ENCODE results near the gene CAMK1D.
A peak's percentile ranks its signal among the peaks of the same experiment; 100 is the strongest.

The CAMK1D gene

DNA sequence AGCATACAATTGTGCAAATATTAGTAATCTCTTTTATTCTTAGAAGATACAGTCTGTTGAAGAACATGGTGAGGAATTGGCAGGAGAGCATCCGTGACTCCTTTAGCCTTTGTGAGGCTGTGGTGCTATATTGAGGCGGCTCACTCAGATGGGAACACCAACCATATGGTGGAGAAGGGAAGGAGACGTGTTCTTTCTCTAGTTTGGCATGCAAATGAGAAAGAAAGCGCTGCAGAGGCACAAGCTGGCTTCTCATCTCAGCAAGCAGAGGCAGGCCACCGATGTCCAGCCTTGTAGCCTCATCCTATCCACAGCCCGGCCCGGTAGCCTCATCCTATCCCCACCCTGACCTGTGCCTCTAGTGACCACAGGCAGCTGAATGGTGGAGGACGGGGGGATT, 288.3 kb downstream of the CAMK1D start:
- DNase-seq, result no peak
- Histone ChIP-seq H3K27me3 (ENCODE audit: insufficient read depth, low read depth, severe bottlenecking) (no peaks in the 10 kb centered on the region), H3K9me3 (ENCODE audit: severe bottlenecking) (no peaks in the 10 kb centered on the region), H3K27ac (no peak overlapping the region), H3K4me3 (ENCODE audit: low read depth, low read length) (no peak overlapping the region), H3K36me3 (no peaks in the 10 kb centered on the region)
- TF ChIP-seq, protein P1, sequence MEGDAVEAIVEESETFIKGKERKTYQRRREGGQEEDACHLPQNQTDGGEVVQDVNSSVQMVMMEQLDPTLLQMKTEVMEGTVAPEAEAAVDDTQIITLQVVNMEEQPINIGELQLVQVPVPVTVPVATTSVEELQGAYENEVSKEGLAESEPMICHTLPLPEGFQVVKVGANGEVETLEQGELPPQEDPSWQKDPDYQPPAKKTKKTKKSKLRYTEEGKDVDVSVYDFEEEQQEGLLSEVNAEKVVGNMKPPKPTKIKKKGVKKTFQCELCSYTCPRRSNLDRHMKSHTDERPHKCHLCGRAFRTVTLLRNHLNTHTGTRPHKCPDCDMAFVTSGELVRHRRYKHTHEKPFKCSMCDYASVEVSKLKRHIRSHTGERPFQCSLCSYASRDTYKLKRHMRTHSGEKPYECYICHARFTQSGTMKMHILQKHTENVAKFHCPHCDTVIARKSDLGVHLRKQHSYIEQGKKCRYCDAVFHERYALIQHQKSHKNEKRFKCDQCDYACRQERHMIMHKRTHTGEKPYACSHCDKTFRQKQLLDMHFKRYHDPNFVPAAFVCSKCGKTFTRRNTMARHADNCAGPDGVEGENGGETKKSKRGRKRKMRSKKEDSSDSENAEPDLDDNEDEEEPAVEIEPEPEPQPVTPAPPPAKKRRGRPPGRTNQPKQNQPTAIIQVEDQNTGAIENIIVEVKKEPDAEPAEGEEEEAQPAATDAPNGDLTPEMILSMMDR (IDR thresholded peaks at IDR 0.05; ENCODE audit: low read depth, low read length), result no peak

DNA sequence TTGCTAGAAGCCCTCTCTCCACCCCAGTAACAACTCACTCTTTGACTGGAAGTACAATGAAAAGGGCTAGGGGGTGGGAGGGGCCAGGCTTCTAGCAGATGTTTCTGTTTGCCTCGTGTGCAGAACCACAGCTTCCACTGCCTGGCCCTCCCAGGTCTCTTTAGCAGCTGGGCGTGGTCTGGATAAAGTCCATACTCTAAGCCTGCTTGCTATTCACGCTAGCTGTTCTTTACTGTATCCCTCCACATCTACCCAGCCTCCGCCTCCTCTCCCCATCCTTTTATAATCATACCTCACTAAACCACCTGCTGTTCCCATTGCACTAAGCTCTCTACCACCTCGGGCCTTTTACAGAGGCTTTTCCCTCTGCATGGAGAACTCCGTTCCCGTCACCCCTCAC, 288.8 kb downstream of the CAMK1D start:
- peak; percentile 14 for DNase-seq
- TF ChIP-seq, protein P1 (IDR thresholded peaks at IDR 0.05; ENCODE audit: low read depth, low read length), result no peak
- Histone ChIP-seq H3K4me3 (ENCODE audit: low read depth, low read length) (no peak overlapping the region), H3K27ac (no peak overlapping the region), H3K36me3 (no peaks in the 10 kb centered on the region), H3K9me3 (ENCODE audit: severe bottlenecking) (no peaks in the 10 kb centered on the region), H3K27me3 (ENCODE audit: insufficient read depth, low read depth, severe bottlenecking) (no peaks in the 10 kb centered on the region)

DNA sequence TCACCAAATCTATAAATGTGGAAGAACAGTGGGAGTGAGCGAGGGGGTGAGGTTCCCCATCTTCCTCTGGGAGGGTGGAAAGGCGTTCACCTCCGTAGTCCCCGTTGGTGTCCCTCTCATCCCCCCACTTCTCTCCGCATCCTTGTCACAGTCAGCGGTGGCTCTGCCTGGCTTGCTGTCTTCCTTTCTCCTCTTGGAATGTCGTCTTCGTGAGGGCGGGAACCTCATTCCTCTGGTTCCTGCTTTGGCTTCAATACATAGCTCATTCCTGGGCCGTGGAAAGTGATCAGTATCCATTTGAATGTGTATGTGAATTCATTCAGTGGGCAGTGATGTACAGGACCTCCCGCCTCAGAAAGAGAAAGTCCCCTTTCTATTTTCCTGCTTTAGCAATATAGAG, 289.4 kb downstream of the CAMK1D start:
- no peak for DNase-seq
- no peaks in the 10 kb centered on the region for H3K9me3 ChIP-seq (ENCODE audit: severe bottlenecking)
- no peaks in the 10 kb centered on the region for H3K36me3 ChIP-seq
- H3K27me3 ChIP-seq (ENCODE audit: insufficient read depth, low read depth, severe bottlenecking), result no peaks in the 10 kb centered on the region
- H3K27ac ChIP-seq, result no peak overlapping the region
- no peak overlapping the region for H3K4me3 ChIP-seq (ENCODE audit: low read depth, low read length)
- TF ChIP-seq, protein P1 (IDR thresholded peaks at IDR 0.05; ENCODE audit: low read depth, low read length), result no peak

DNA sequence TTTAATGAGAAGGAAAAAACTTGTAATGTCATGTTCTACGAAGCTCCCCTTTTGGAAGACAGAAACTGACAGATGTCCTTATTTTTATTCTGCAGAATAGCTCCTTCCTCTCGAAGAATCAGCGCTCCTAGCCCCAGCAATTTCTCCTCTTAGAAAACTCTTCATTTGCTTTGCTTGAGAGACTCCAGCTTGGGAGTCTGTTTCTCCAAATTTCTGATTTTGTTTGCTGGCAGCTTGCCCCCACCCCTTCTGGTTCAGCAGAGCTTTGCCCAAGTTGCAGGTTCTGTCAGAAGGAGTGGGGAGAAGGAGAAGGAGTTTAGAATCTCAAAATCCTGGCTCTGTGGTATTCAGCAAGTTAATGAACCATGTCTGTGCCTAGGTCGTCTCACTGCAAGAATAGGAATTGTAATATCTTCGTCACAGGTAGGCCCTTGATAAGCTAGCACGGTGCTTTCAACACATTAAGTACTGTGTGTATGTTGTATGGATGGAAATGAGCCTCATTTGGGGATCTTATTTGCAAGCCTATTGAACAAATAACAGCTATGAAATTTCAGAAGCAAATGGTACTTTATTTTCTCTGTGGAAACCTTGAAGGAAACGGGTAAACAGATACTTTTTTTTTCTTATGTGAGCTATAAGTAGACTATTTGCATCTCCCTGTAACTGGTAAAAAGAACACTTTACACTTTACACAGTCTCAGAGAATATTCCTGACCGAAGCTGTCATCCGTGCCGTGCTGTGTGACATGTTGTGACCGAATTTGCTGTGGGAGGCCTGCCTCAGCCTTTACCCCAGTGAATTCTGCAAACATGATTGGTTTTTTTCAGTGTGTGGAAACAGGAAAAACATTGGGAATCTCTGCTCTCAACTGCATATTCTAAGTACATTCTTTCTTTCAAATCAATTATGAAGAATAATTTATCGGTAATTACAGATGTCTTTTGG, 290.9 kb downstream of the CAMK1D start:
- H3K27me3 ChIP-seq (ENCODE audit: insufficient read depth, low read depth, severe bottlenecking), result no peaks in the 10 kb centered on the region
- H3K9me3 ChIP-seq (ENCODE audit: severe bottlenecking), result no peaks in the 10 kb centered on the region
- no peaks in the 10 kb centered on the region for H3K36me3 ChIP-seq
- TF ChIP-seq, protein P1 (IDR thresholded peaks at IDR 0.05; ENCODE audit: low read depth, low read length), result no peak
- H3K4me3 ChIP-seq (ENCODE audit: low read depth, low read length), result no peak overlapping the region
- DNase-seq, result no peak
- no peak overlapping the region for H3K27ac ChIP-seq

DNA sequence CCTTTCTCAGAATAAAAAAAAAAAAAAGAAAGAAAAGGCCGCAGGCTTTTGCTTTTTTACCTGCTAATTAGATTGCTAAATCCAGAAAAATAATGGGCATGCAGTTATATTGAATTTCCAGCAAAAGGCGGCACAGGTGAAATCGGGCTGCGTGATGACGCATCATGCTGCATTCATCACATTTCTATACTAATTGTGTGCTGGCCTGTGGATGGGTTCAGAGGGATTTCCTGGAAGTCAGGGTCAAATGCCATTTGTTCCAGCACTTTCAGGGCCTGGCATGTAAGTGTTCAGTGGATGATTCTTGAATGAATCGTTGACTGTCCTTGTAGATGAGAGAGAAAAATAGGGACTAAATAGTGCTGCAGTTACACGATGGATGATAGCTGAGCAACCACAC, 292.7 kb downstream of the CAMK1D start:
- DNase-seq, result no peak

More for the DNA sequence above, 292.7 kb downstream of the CAMK1D start:
- Histone ChIP-seq H3K9me3 (ENCODE audit: severe bottlenecking) (no peaks in the 10 kb centered on the region), H3K4me3 (ENCODE audit: low read depth, low read length) (no peak overlapping the region), H3K27ac (no peak overlapping the region), H3K27me3 (ENCODE audit: insufficient read depth, low read depth, severe bottlenecking) (no peaks in the 10 kb centered on the region), H3K36me3 (no peaks in the 10 kb centered on the region)
- TF ChIP-seq, protein P1 (IDR thresholded peaks at IDR 0.05; ENCODE audit: low read depth, low read length), result no peak

Measured in WERI-Rb-1 (cell line).